CD8-positive, alpha-beta memory T cell (primary cell): ENCODE results near the gene GNB5. TPM values are rescaled to one million over a fixed set of nuclear protein-coding genes. Genes with fewer than 3 reads are reported as not detected.

Source experiments
- polyA plus RNA-seq: library from polyadenylated mRNA; unstranded; fragments of 300-500 nt; fragmentation: Illumina TruSeq; gene quantifications from one replicate; pipeline ENCODE4 v1.2.3, GENCODE V29; 2021
- total RNA-seq, 2 experiments: library from RNA; stranded (reverse); gene quantifications; one replicate each; pipeline ENCODE4 v1.2.3, GENCODE V29; 2021

GNB5 gene
- total and polyA plus RNA-seq, 3 experiments from 2014 or later, result 19.2 to 46.0 (median 21.7) TPM

Other genes starting within 250 kb of the GNB5 start
- gene LEO1, start 219.6 kb downstream of the GNB5 start, total RNA-seq, result 10 to 100 TPM; 36.0 to 38.2 TPM
- gene LEO1, start 219.6 kb downstream of the GNB5 start, polyA plus RNA-seq, result 27.3 TPM
- gene MAPK6, start 172.2 kb downstream of the GNB5 start, total RNA-seq, result 100 to 1,000 TPM in 1 of 2 experiments, 10 to 100 TPM in 1; 97.6 to 103 TPM
- gene MAPK6, start 172.2 kb downstream of the GNB5 start, polyA plus RNA-seq, result 7.9 TPM
- gene BCL2L10, start 78.6 kb downstream of the GNB5 start, total RNA-seq, result under 1 TPM in 1 of 2 experiments, not detected in 1; 0.31 TPM
- gene BCL2L10, start 78.6 kb downstream of the GNB5 start, polyA plus RNA-seq, result 0.17 TPM
- gene MYO5C, start 104.4 kb upstream of the GNB5 start, total RNA-seq, result under 1 TPM; 0.18 to 0.33 TPM
- gene MYO5C, start 104.4 kb upstream of the GNB5 start, polyA plus RNA-seq, result 0.48 TPM